HG03103 (cell line): Measurements from ENCODE around the gene FAM118A.
"Not testable (repeated sequence)": the region's sequence is repeated elsewhere in the genome, so short reads cannot be mapped to it uniquely, and the experiment has no call there.

ENCODE experiments used
- ATAC-seq: cut with Tn5 transposase; IDR thresholded peaks from one replicate; pipeline ENCODE4 v1.9.1; 2021; ENCODE audit warnings: low read depth; ENCODE audit not compliant: unreplicated experiment

The FAM118A gene

DNA sequence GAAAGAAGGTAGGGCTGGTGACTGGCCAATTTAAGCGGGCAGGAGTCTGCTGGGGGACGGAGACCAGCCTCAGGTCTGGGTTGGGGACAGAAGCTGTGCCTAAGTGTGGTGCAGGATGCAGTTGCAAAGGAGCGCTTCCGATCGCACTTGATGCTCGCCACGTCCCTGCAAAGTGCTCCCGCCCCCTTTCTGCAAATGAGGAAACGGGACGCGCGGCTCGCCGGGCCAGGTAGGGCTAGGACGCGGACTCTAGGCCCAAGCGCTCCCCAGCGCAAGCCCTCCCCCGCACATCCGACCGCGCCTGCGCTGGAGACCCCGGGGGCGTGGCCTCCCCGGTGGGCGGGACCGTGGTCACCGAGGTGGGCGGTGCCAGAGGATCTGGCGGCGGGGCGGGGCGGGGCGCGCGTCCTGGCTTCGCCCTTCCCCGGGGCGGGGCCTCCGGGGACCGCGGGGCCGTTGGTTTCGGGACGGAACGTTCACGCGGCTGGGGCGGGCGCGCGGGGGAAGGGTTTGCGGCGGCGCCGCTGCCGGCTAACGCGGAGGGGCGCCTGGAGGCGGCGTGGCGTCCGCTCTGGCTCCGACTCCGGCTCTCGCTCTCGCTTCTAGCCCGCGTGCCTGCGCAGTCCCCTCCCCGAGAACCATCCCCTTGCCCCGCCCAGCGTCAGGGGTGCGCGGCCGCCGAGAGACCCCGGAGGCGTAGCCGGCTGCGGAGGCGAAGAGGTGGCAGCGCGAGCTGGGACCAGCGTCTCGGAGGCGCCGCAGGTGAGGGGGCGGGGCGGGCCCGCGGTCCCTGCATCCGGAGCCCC is at the start of gene FAM118A:
TSS of gene FAM118A (plus strand) at position 513 of the 806 bp plus-strand sequence. CDS start 12,446 bp downstream, outside the sequence.
- ATAC-seq = peak; percentile 66

DNA sequence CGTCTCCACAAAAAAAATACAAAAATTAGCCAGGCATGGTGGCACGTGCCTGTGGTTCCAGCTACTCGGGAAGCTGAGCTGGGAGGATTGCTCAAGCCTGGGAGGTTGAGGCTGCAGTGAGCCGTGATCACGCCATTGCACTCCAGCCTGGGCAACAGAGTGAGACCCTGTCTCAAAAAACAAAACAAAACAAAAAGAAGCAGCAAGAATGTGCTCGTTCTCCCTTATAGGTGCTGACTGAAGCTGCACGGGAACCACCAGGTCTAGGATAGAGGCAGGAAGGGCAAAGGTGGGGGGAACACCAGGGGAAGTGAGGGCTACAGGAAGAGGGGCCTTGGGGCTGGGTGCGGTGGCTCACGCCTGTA is 49.4 kb upstream of the FAM118A start:
- ATAC-seq = not testable (repeated sequence)

DNA sequence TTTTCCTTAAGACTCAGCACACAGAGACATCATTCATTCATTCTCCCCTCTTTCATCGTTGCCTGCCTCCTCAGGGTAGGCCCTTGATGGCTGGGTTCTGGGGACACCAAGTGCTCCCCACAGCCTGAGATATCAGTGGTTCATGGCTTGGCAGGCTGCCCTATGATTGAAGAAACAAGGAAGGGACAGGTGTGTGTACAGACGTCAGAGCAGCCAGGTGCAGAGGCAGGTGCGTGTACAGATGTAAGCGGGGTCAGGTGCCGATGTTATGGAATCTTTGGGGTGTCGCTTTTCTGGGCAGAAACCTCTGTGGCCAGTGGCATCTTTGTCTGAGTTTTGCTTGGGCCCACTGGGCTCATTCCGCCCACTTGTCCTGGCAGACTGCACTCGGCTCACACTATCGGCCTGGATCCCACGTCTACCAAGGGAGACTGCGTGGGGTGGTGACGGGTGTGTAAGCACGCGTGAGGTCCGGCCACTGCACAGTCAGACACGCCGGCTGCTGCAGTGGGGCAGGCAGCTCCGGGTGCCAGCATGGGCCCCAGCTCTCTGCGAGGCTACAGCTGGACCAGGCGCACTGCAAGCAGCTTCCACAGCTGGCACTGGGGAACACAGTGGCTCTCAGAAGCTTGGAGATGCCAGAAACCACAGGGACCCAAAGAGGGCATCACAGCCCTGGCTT is 48.2 kb upstream of the FAM118A start:
- ATAC-seq = no peak

DNA sequence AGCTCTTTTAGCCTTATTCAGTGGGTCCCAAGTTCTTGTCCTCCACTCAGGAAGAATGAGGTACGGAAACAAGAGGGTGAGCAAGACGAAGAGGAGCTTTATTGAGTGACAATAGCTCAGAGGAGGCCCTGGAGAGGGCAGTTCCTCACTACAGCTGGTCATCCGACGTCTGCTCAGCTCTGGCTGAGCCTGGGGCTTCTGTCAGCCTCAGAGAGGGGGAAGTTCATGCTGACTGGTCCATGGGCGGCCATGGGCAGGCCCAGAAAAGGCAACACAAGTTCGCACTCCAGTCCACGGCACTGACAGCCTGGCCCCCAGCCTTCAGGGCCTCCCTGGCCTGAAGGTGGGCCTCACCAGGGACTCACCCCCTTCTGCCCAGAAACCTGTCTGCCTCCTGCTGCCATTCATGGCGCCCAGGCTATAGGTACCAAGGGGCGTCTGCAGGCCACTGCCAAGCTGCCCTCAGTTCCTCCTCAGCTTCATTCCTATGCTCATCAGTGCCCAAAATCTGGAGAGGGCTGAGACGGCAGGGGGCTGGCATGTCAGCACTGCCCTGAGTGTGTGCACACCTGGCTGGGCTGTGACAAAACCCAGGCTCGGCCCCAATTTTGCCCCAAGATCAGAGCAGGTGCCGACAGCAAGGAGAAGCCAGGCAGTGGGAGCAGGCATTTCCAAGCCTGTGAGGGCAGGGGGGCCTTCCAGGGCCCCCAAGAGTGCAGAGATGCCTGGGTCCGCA is 47.4 kb upstream of the FAM118A start:
- no peak for ATAC-seq

DNA sequence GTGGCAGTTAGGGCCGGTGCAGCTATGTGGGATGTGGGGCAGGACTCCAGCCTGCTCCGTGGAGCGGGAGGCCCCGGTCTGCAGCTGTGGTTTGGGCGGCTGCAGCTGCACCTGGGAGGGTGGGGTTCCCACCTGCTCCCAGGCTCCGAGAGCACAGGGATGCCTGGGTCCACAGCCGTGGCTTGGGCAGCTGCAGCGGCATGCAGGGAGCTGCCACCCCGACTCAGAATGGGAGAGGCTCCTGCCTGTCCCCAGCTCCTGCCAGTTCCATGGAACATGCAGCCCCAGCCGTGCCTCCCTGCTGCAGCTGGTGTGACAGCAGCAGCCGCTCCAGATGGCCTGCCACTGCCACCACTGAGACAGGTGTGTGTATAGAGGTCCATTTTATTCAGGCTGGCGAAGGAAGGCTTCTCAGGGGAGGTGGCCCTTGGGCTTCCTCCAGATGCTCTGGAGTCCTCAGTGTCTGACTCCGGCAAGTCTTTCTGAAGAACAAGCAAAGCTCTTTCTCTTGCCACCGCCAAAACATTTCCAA is 46.7 kb upstream of the FAM118A start:
- peak; percentile 25 for ATAC-seq

- ATAC-seq = peak; percentile 70
Measured at GRCh38 chr22:45263463-45264269, 46.1 kb upstream of the FAM118A start.

DNA sequence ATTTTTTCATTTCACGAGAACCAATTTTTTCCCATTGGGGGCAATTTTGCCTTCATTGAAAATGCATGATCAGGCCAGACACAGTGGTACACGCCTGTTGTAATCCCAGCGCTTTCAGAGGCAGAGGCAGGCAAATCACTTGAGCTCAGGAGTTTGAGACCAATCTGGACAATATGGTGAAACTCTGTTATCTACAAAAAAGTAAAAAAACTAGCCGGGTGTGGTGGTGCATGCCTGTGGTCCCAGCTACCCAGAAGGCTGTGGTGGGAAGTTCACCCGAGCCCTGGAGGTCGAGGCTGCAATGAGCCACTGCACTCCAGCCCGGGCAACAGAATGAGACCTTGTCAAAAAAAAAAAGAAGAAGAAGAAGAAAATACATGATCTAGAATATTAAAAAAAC is 44.2 kb upstream of the FAM118A start:
- no peak for ATAC-seq

DNA sequence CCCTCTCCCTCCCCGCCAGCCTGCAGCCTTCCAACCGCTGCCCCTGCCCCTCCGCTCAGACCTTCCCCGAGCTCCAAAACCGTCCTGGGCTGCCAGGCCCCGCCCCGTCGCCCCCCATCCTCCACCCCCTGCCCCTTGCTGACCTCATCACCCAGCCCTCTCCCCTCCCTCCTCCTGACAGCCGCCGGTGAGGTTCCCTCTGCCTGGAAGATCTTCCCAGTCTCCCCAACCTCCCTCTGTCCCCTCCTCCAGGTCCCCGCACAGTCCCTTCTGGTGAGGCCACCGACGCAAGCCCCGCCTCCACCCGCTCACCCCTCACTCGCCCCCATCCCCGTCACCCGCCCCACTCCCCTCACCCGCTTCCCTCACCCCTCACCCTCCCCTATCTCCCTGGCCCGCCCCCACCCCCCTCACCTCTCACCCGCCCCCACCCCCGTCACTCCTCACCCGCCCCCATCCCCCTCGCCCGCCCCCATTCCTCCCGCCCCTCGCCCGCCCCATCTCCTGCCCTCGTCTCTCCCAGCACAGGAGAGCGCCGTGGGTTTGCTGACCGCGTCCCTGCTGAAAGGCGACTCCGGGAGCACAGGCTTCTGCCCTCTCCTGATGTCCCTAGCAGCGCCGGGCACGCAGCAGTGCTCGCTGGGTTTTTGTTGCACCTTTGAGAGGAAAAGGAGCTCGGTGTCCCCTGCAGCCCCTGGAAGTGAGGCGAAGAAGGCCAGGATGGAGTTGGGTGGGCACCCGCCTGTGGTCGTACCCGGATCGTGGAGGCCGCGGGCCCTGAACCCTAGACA is 41.4 kb upstream of the FAM118A start:
- ATAC-seq = no peak

- no peak for ATAC-seq
Measured at GRCh38 chr22:45268958-45269844, 40.5 kb upstream of the FAM118A start.

DNA sequence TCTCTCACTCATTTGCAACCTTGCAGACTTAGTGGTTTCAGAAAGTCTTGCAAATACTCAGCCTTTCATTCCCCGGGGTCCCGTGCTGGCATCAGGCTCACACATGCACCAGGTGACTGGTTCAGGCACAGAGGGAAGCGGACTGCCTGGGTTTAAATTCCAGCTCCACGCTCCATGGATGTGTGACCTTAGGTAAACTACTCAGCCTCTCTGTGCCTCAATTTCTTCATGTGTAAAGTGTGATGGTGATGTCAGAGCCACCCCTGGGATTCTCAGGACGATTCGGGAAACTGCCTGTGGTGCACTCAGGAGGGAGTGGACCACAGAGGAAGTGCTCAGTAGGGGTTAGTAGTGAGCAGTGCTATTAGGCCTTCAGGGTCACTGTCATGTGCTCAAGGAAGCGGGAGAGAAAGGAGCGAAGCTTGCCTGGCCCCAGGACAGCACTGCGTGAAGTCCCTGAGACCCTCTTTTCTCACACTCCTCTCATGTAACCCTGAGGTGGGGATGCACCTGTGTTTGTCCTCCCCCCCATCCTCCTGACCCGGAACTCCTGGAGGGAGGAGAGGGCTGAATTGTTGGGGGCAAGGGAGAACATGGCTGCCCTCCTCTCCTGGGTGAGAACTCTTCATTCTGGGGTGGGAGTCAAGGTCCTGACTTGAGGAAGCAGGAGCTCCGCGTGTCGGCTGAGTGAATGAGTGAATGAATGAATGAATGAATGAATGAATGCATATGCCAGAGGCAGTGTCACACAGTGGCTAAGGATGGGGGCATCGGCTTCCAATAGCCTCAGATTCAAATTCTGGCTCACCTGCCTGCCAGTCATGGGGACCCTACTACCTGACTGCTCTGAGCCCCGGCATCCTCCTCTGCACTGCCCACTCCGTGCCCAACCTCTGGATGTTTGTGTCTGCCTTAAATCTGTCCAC is 39.4 kb upstream of the FAM118A start:
- no peak for ATAC-seq

- no peak for ATAC-seq
Measured at GRCh38 chr22:45271667-45272201, 38.0 kb upstream of the FAM118A start.

- no peak for ATAC-seq
Measured at GRCh38 chr22:45272498-45272897, 37.2 kb upstream of the FAM118A start.

DNA sequence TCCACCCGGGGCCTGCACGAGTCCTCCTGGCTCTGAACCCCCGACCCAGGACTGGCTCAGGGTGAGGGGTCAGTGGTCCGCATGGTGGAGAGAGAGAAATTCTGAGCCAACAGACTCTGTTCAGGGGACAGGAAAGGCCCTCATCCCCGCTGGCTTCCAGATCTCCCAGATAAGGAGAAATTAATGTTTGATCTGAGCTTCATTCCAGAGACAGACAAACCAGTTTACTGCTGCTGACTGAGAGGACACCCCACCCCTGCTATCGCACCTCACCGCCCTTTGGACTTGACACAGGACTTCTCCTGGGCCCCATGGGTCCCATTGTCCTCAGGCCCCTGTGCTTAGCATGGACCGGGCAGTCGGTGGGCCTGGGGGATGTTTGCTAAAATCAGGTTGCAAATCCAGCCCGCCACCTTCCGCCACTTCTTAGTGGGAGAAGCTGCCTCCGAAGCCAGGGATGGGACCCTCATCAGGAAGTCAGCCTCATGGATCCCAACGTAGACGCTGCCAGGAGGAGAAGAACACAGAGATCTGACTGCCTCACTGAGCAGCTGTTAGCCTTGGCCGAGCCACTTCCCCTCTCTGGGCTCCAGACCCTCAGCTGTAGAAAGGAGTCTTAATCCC is 36.2 kb upstream of the FAM118A start:
- no peak for ATAC-seq

- no peak for ATAC-seq
Measured at GRCh38 chr22:45276507-45277105, 33.1 kb upstream of the FAM118A start.

GRCh38 chr22:45277720-45278119 is 32.0 kb upstream of the FAM118A start:
- ATAC-seq = not testable (repeated sequence)

DNA sequence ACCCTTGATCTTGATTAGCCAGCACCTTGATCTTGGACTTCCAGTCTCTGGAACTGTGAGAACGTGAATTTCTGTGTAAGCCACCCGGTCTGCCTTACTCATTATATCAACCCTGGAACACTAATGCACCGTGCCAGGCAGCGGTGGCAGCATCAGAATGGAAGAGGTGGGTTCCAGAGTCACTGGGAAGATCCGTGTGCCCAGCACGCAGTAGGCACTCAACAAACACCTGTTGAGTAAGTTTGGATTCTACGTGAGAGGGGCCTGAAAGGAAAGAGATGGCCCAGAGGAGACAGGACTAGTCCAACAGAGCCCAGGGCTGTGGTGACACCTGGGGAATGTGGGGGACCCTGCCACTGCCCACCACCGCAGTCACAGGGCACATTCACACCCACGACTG is 31.6 kb upstream of the FAM118A start:
- no peak for ATAC-seq
